ENCODE measurements around the gene SNAI3.
A peak's percentile ranks its signal among the peaks of the same experiment; 100 is the strongest.

SNAI3 gene

GRCh38 chr16:88635671-88636319 is 50.5 kb downstream of the SNAI3 start:
- H3K36me3 ChIP-seq (ENCODE audit: control insufficient read depth in 5 of 5, insufficient read depth in 5 of 5, low read length in 5 of 5) = peaks cover 0 to 26% (median 18%) of the 10 kb centered on the region in 5 donors
- no peaks in the 10 kb centered on the region for H3K9me3 ChIP-seq (ENCODE audit: control insufficient read depth in 5 of 5, low read length in 5 of 5)
- no peak overlapping the region for H3K9ac ChIP-seq (ENCODE audit: low read length in 5 of 5)
- H3K27ac ChIP-seq (ENCODE audit: low read depth, low read length) = no peak overlapping the region
- H3K27me3 ChIP-seq (ENCODE audit: control insufficient read depth in 5 of 5, insufficient read depth in 4 of 5, low read length in 5 of 5) = peaks cover 38 to 52% (median 42%) of the 10 kb centered on the region in 5 donors
- peaks cover 0 to 31% (median 19%) of the 10 kb centered on the region in 5 donors for H3K4me1 ChIP-seq (ENCODE audit: control insufficient read depth in 5 of 5, insufficient read depth in 5 of 5, low read length in 5 of 5)
- H3K4me3 ChIP-seq (ENCODE audit: low read depth in 1 of 5, low read length in 5 of 5) = no peak overlapping the region

GRCh38 chr16:88634994-88635670 is 51.2 kb downstream of the SNAI3 start:
- H3K4me1 ChIP-seq (ENCODE audit: control insufficient read depth in 5 of 5, insufficient read depth in 5 of 5, low read length in 5 of 5) = peaks cover 0 to 33% (median 19%) of the 10 kb centered on the region in 5 donors
- no peak overlapping the region for H3K27ac ChIP-seq (ENCODE audit: low read depth, low read length)
- peaks cover 31 to 45% (median 36%) of the 10 kb centered on the region in 5 donors for H3K27me3 ChIP-seq (ENCODE audit: control insufficient read depth in 5 of 5, insufficient read depth in 4 of 5, low read length in 5 of 5)
- no peak overlapping the region for H3K9ac ChIP-seq (ENCODE audit: low read length in 5 of 5)
- H3K9me3 ChIP-seq (ENCODE audit: control insufficient read depth in 5 of 5, low read length in 5 of 5) = no peaks in the 10 kb centered on the region
- H3K36me3 ChIP-seq (ENCODE audit: control insufficient read depth in 5 of 5, insufficient read depth in 5 of 5, low read length in 5 of 5) = peaks cover 0 to 31% (median 24%) of the 10 kb centered on the region in 5 donors
- H3K4me3 ChIP-seq (ENCODE audit: low read depth in 1 of 5, low read length in 5 of 5) = peak overlapping the region in 4 of 5 donors; percentile 27 to 60 (median 46)

- Histone ChIP-seq H3K36me3 (ENCODE audit: control insufficient read depth in 5 of 5, insufficient read depth in 5 of 5, low read length in 5 of 5) (peaks cover 0 to 39% (median 32%) of the 10 kb centered on the region in 5 donors), H3K27me3 (ENCODE audit: control insufficient read depth in 5 of 5, insufficient read depth in 4 of 5, low read length in 5 of 5) (peaks cover 24 to 38% (median 29%) of the 10 kb centered on the region in 5 donors), H3K4me1 (ENCODE audit: control insufficient read depth in 5 of 5, insufficient read depth in 5 of 5, low read length in 5 of 5) (peaks cover 0 to 26% (median 13%) of the 10 kb centered on the region in 5 donors), H3K9me3 (ENCODE audit: control insufficient read depth in 5 of 5, low read length in 5 of 5) (no peaks in the 10 kb centered on the region), H3K27ac (ENCODE audit: low read depth, low read length) (no peak overlapping the region), H3K4me3 (ENCODE audit: low read depth in 1 of 5, low read length in 5 of 5) (peak overlapping the region in 4 of 5 donors; percentile 27 to 60 (median 46)), H3K9ac (ENCODE audit: low read length in 5 of 5) (peak overlapping the region in 1 of 5 donors; percentile 41)
Measured at GRCh38 chr16:88634141-88634993, 51.9 kb downstream of the SNAI3 start.

DNA sequence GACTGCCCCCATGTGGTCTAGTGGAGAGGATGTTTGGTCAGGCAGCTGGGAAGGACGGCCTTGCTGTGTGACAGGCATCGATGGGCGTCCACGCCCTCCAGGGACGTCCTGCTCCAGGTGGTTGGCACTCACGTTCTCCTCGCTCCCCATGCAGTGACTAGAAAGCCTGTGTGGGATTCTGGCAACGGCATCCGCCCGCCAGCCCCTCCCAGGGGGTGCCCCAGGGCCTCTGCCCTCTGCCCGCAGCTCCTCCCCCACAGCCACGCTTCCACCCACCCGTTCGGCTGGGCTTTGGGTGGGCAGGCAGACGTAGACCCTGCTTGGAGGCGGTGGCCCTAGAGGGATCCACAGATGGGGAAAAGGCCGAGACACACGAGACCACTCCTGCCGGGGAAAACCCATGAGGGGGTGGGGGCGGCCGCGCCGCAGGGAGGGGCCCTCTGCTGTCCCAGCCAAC is 52.6 kb downstream of the SNAI3 start:
- Histone ChIP-seq H3K4me3 (ENCODE audit: low read depth in 1 of 5, low read length in 5 of 5) (peak overlapping the region in 3 of 5 donors; percentile 41 to 60 (median 52)), H3K9me3 (ENCODE audit: control insufficient read depth in 5 of 5, low read length in 5 of 5) (no peaks in the 10 kb centered on the region), H3K27ac (ENCODE audit: low read depth, low read length) (no peak overlapping the region), H3K36me3 (ENCODE audit: control insufficient read depth in 5 of 5, insufficient read depth in 5 of 5, low read length in 5 of 5) (peaks cover 0 to 41% (median 33%) of the 10 kb centered on the region in 5 donors), H3K9ac (ENCODE audit: low read length in 5 of 5) (peak overlapping the region in 1 of 5 donors; percentile 41), H3K27me3 (ENCODE audit: control insufficient read depth in 5 of 5, insufficient read depth in 4 of 5, low read length in 5 of 5) (peaks cover 17 to 31% (median 23%) of the 10 kb centered on the region in 5 donors), H3K4me1 (ENCODE audit: control insufficient read depth in 5 of 5, insufficient read depth in 5 of 5, low read length in 5 of 5) (peaks cover 0 to 23% (median 12%) of the 10 kb centered on the region in 5 donors)

DNA sequence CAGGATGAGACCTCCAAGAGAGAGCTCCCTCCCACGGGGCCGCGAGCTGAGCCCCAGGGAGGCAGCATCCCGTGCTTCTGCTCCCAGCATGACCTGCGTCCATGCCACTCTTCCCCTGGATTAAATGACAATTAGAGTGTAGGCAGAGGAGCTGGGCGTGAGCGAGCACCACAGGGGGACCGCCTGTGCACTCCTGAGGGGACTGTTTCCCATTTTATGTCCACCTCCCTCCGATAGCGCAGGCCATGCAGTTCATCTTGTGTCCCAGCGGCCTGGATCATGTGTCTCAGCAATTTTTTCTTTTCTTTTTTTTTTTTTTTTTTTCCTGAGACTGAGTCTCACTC is 53.7 kb downstream of the SNAI3 start:
- Histone ChIP-seq H3K4me3 (ENCODE audit: low read depth in 1 of 5, low read length in 5 of 5) (no peak overlapping the region), H3K27me3 (ENCODE audit: control insufficient read depth in 5 of 5, insufficient read depth in 4 of 5, low read length in 5 of 5) (peaks cover 7 to 25% (median 13%) of the 10 kb centered on the region in 5 donors), H3K4me1 (ENCODE audit: control insufficient read depth in 5 of 5, insufficient read depth in 5 of 5, low read length in 5 of 5) (peaks cover 0 to 28% (median 12%) of the 10 kb centered on the region in 5 donors), H3K9ac (ENCODE audit: low read length in 5 of 5) (no peak overlapping the region), H3K9me3 (ENCODE audit: control insufficient read depth in 5 of 5, low read length in 5 of 5) (no peaks in the 10 kb centered on the region), H3K27ac (ENCODE audit: low read depth, low read length) (no peak overlapping the region), H3K36me3 (ENCODE audit: control insufficient read depth in 5 of 5, insufficient read depth in 5 of 5, low read length in 5 of 5) (peaks cover 0 to 52% (median 44%) of the 10 kb centered on the region in 5 donors)

GRCh38 chr16:88631920-88632586 is 54.3 kb downstream of the SNAI3 start:
- Histone ChIP-seq H3K4me1 (ENCODE audit: control insufficient read depth in 5 of 5, insufficient read depth in 5 of 5, low read length in 5 of 5) (peaks cover 0 to 28% (median 12%) of the 10 kb centered on the region in 5 donors), H3K4me3 (ENCODE audit: low read depth in 1 of 5, low read length in 5 of 5) (no peak overlapping the region), H3K27ac (ENCODE audit: low read depth, low read length) (no peak overlapping the region), H3K9ac (ENCODE audit: low read length in 5 of 5) (no peak overlapping the region), H3K36me3 (ENCODE audit: control insufficient read depth in 5 of 5, insufficient read depth in 5 of 5, low read length in 5 of 5) (peaks cover 0 to 56% (median 49%) of the 10 kb centered on the region in 5 donors), H3K9me3 (ENCODE audit: control insufficient read depth in 5 of 5, low read length in 5 of 5) (no peaks in the 10 kb centered on the region), H3K27me3 (ENCODE audit: control insufficient read depth in 5 of 5, insufficient read depth in 4 of 5, low read length in 5 of 5) (peaks cover 7 to 23% (median 12%) of the 10 kb centered on the region in 5 donors)

GRCh38 chr16:88631384-88631783 is 54.9 kb downstream of the SNAI3 start:
- Histone ChIP-seq H3K9ac (ENCODE audit: low read length in 5 of 5) (no peak overlapping the region), H3K4me3 (ENCODE audit: low read depth in 1 of 5, low read length in 5 of 5) (no peak overlapping the region), H3K36me3 (ENCODE audit: control insufficient read depth in 5 of 5, insufficient read depth in 5 of 5, low read length in 5 of 5) (peaks cover 0 to 62% (median 52%) of the 10 kb centered on the region in 5 donors), H3K4me1 (ENCODE audit: control insufficient read depth in 5 of 5, insufficient read depth in 5 of 5, low read length in 5 of 5) (peaks cover 0 to 28% (median 12%) of the 10 kb centered on the region in 5 donors), H3K9me3 (ENCODE audit: control insufficient read depth in 5 of 5, low read length in 5 of 5) (no peaks in the 10 kb centered on the region), H3K27ac (ENCODE audit: low read depth, low read length) (no peak overlapping the region), H3K27me3 (ENCODE audit: control insufficient read depth in 5 of 5, insufficient read depth in 4 of 5, low read length in 5 of 5) (peaks cover 7 to 22% (median 11%) of the 10 kb centered on the region in 5 donors)

GRCh38 chr16:88630941-88631340 is 55.4 kb downstream of the SNAI3 start:
- H3K27ac ChIP-seq (ENCODE audit: low read depth, low read length) = no peak overlapping the region
- H3K9me3 ChIP-seq (ENCODE audit: control insufficient read depth in 5 of 5, low read length in 5 of 5) = no peaks in the 10 kb centered on the region
- no peak overlapping the region for H3K4me3 ChIP-seq (ENCODE audit: low read depth in 1 of 5, low read length in 5 of 5)
- H3K36me3 ChIP-seq (ENCODE audit: control insufficient read depth in 5 of 5, insufficient read depth in 5 of 5, low read length in 5 of 5) = peaks cover 0 to 66% (median 52%) of the 10 kb centered on the region in 5 donors
- no peak overlapping the region for H3K9ac ChIP-seq (ENCODE audit: low read length in 5 of 5)
- H3K27me3 ChIP-seq (ENCODE audit: control insufficient read depth in 5 of 5, insufficient read depth in 4 of 5, low read length in 5 of 5) = peaks cover 7 to 17% (median 10%) of the 10 kb centered on the region in 5 donors
- H3K4me1 ChIP-seq (ENCODE audit: control insufficient read depth in 5 of 5, insufficient read depth in 5 of 5, low read length in 5 of 5) = peaks cover 0 to 28% (median 12%) of the 10 kb centered on the region in 5 donors

DNA sequence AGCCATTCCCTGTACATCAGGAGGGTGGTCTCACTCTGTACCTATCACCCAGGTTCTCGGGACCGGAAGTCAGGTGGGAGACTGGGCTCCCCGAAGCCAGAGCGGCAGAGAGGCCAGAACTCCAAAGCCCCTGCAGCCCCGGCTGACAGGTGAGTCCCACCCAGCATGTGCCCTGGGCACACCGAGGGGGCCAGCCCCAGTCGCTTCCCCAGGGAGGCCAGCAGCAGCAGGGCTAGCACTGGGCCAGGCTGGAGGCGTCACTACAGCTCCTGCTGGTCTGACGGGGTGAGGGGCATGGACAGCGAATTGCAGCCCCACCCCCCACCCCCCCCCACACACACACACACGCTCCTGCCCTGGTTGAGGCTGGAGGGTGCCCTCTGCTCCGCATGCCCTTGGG is 55.9 kb downstream of the SNAI3 start:
- Histone ChIP-seq H3K36me3 (ENCODE audit: control insufficient read depth in 5 of 5, insufficient read depth in 5 of 5, low read length in 5 of 5) (peaks cover 0 to 70% (median 54%) of the 10 kb centered on the region in 5 donors), H3K27ac (ENCODE audit: low read depth, low read length) (no peak overlapping the region), H3K9ac (ENCODE audit: low read length in 5 of 5) (no peak overlapping the region), H3K4me3 (ENCODE audit: low read depth in 1 of 5, low read length in 5 of 5) (no peak overlapping the region), H3K9me3 (ENCODE audit: control insufficient read depth in 5 of 5, low read length in 5 of 5) (no peaks in the 10 kb centered on the region), H3K4me1 (ENCODE audit: control insufficient read depth in 5 of 5, insufficient read depth in 5 of 5, low read length in 5 of 5) (peaks cover 0 to 28% (median 12%) of the 10 kb centered on the region in 5 donors), H3K27me3 (ENCODE audit: control insufficient read depth in 5 of 5, insufficient read depth in 4 of 5, low read length in 5 of 5) (peaks cover 4 to 12% (median 6%) of the 10 kb centered on the region in 5 donors)
